ENCODE data around the gene VWA5B1. TPM values are rescaled to one million over a fixed set of nuclear protein-coding genes. Genes with fewer than 3 reads are reported as not detected.
"Not testable (repeated sequence)": the region's sequence is repeated elsewhere in the genome, so short reads cannot be mapped to it uniquely, and the experiment has no call there.

Gene VWA5B1
- total and polyA plus RNA-seq, 2 donors (not counting 3 experiments of a cell fraction or from before 2014, with no cell fraction given), result not detected

DNA sequence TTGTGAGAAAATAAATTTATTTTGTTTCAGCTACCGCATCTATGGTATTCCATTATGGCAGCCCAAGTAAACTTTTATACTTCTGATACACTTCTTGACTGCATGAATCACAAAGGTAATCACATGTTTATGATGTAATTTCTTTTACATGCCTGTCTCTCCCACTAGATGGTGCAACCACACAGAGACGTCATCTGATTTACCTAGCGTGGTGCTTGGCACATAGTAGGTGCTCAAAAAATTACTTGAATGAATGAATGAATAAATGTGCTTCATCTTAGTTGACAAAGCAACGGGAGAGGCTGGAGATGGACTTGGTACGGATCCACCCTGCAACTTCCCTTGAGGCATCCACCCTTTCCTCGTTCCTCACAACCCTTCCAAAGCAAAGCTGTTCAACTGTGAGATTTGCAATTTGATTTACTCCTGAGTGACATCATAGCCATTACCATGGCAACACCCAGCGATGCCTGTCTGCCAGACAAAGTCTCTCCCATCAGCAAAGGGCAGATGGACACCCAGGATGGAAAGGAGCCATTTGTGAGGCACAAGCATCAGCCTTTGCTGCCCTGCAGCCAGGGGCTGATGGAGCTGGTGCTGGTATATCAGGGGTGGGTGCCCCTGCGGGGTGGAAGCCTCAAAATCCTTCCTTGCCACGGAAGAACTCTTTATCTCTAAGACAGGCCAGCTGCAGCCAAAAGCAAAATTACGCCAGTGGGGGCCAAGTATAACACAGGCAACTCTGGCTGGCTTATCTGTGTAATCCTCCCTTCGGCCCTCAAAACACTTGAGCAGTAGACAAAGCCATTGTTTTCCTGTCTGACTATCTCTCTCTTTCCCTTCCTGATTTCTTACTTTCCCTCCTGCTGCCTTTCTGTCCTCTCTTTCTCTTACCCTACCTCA, 18.9 kb upstream of the VWA5B1 start:
- Histone ChIP-seq H4K20me1 (replicated peaks; ENCODE audit: control insufficient read depth, extremely low read depth, insufficient read depth, low read length) (no peaks in the 10 kb centered on the region), H3K4me3 (replicated peaks in 1 of 3; ENCODE audit: insufficient read depth in 1 of 3, low read depth in 1 of 3, low read length in 3 of 3) (no peak overlapping the region), H3K36me3 (ENCODE audit: control insufficient read depth in 2 of 2, extremely low read depth in 1 of 2, insufficient read depth in 2 of 2, low read length in 2 of 2) (no peaks in the 10 kb centered on the region), H3K27ac (ENCODE audit: insufficient read depth, low read depth, low read length) (no peak overlapping the region), H2AFZ (ENCODE audit: low read depth, low read length) (no peak overlapping the region), H3K9ac (replicated peaks; ENCODE audit: extremely low read depth, insufficient read depth, low read length) (no peak overlapping the region), H3K4me1 (ENCODE audit: control insufficient read depth, extremely low read depth, insufficient read depth, low read length) (no peaks in the 10 kb centered on the region), H3K9me3 (replicated peaks; ENCODE audit: control insufficient read depth, insufficient read depth, low read length) (no peaks in the 10 kb centered on the region), H3K4me2 (ENCODE audit: insufficient read depth, low read length) (no peak overlapping the region), H3K79me2 (ENCODE audit: control insufficient read depth, insufficient read depth, low read length) (no peaks in the 10 kb centered on the region), H3K9me1 (replicated peaks; ENCODE audit: control insufficient read depth, extremely low read depth, insufficient read depth, low read length) (no peaks in the 10 kb centered on the region), H3K27me3 (ENCODE audit: control insufficient read depth in 2 of 2, insufficient read depth in 2 of 2, low read length in 2 of 2) (no peaks in the 10 kb centered on the region)
- no peak for FAIRE-seq
- BruUV-seq (replicated peaks), result no TSS peak
- TF ChIP-seq MYC (IDR thresholded peaks at IDR 0.05; ENCODE audit: low read depth, low read length) (no peak), EZH2 (IDR thresholded peaks at IDR 0.05; ENCODE audit: borderline replicate concordance, low read depth, low read length, severe bottlenecking) (no peak), GATA2 (IDR thresholded peaks at IDR 0.05; ENCODE audit: insufficient read depth, insufficient read length, low read depth, low read length) (no peak), JUN (IDR thresholded peaks at IDR 0.05; ENCODE audit: borderline replicate concordance, insufficient read depth, insufficient read length, low read depth) (no peak), POLR2A (IDR thresholded peaks at IDR 0.05; ENCODE audit: low read depth, low read length) (no peak), FOS (IDR thresholded peaks at IDR 0.05; ENCODE audit: borderline replicate concordance, insufficient read depth, low read length) (no peak), POLR2AphosphoS5 (IDR thresholded peaks at IDR 0.05; ENCODE audit: insufficient read depth, low read depth, low read length) (no peak)
- TF ChIP-seq, protein P1, sequence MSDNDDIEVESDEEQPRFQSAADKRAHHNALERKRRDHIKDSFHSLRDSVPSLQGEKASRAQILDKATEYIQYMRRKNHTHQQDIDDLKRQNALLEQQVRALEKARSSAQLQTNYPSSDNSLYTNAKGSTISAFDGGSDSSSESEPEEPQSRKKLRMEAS (IDR thresholded peaks at IDR 0.05; ENCODE audit: insufficient read depth, insufficient read length), result no peak
- TF ChIP-seq, protein P2, sequence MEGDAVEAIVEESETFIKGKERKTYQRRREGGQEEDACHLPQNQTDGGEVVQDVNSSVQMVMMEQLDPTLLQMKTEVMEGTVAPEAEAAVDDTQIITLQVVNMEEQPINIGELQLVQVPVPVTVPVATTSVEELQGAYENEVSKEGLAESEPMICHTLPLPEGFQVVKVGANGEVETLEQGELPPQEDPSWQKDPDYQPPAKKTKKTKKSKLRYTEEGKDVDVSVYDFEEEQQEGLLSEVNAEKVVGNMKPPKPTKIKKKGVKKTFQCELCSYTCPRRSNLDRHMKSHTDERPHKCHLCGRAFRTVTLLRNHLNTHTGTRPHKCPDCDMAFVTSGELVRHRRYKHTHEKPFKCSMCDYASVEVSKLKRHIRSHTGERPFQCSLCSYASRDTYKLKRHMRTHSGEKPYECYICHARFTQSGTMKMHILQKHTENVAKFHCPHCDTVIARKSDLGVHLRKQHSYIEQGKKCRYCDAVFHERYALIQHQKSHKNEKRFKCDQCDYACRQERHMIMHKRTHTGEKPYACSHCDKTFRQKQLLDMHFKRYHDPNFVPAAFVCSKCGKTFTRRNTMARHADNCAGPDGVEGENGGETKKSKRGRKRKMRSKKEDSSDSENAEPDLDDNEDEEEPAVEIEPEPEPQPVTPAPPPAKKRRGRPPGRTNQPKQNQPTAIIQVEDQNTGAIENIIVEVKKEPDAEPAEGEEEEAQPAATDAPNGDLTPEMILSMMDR (IDR thresholded peaks at IDR 0.05; ENCODE audit: extremely low read depth in 1 of 2, insufficient read depth in 1 of 2, low read depth in 1 of 2, low read length in 2 of 2), result no peak
- dilution Hi-C loops (cut with MboI; ENCODE audit: extremely low pct_ligation_motif_present, low sequenced_read_pairs), result no loop called here
- ChIA-PET CTCF (no interaction called here), POLR2A (no interaction called here)
- DNase-seq (ENCODE audit: low read depth, low spot score), result no peak
- intact Hi-C loops (cut with micrococcal nuclease), result no loop called here

DNA sequence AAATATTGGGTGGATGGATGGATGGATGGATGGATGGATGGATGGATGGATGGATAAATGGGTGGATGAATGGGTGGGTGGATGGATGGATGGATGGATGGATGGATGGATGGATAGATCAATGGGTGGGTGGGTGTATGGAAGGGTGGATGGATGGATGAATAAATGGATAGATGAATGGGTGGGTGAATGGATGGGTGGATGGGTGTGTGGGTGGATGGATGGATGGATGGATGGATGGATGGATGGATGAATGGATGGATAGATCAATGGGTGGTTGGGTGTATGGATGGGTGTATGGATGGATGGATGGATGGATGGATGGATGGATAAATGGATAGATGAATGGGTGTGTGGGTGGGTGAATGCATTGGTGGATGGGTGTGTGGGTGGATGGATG, 17.0 kb upstream of the VWA5B1 start:
- H4K20me1 ChIP-seq (replicated peaks; ENCODE audit: control insufficient read depth, extremely low read depth, insufficient read depth, low read length); FAIRE-seq; H3K9me1 ChIP-seq (replicated peaks; ENCODE audit: control insufficient read depth, extremely low read depth, insufficient read depth, low read length); H3K27ac ChIP-seq (ENCODE audit: insufficient read depth, low read depth, low read length); POLR2A ChIA-PET; H3K4me2 ChIP-seq (ENCODE audit: insufficient read depth, low read length); BruUV-seq (replicated peaks); H3K4me3 ChIP-seq (replicated peaks in 1 of 3; ENCODE audit: insufficient read depth in 1 of 3, low read depth in 1 of 3, low read length in 3 of 3); H3K27me3 ChIP-seq (ENCODE audit: control insufficient read depth in 2 of 2, insufficient read depth in 2 of 2, low read length in 2 of 2); dilution Hi-C loops (cut with MboI; ENCODE audit: extremely low pct_ligation_motif_present, low sequenced_read_pairs); H3K4me1 ChIP-seq (ENCODE audit: control insufficient read depth, extremely low read depth, insufficient read depth, low read length); H3K79me2 ChIP-seq (ENCODE audit: control insufficient read depth, insufficient read depth, low read length); H3K36me3 ChIP-seq (ENCODE audit: control insufficient read depth in 2 of 2, extremely low read depth in 1 of 2, insufficient read depth in 2 of 2, low read length in 2 of 2); H3K9me3 ChIP-seq (replicated peaks; ENCODE audit: control insufficient read depth, insufficient read depth, low read length); intact Hi-C loops (cut with micrococcal nuclease); DNase-seq (ENCODE audit: low read depth, low spot score); H2AFZ ChIP-seq (ENCODE audit: low read depth, low read length); H3K9ac ChIP-seq (replicated peaks; ENCODE audit: extremely low read depth, insufficient read depth, low read length): not testable (repeated sequence)
- CTCF ChIA-PET, result interaction anchor here (1.0 kb wide), 1 partner anchor 8 kb away, joined by 3 read pairs; no protein-coding TSS in a partner anchor
